HG03469 (cell line): Measurements from ENCODE around the gene CNTNAP3B.
"Not testable (repeated sequence)": the region's sequence is repeated elsewhere in the genome, so short reads cannot be mapped to it uniquely, and the experiment has no call there.

Experiments
- ATAC-seq: cut with Tn5 transposase; IDR thresholded peaks from one replicate; pipeline ENCODE4 v1.9.1; 2021; ENCODE audit warnings: mild to moderate bottlenecking, moderate library complexity, moderate number of reproducible peaks; ENCODE audit not compliant: unreplicated experiment

The CNTNAP3B gene

GRCh38 chr9:42129073-42129729 lies at the start of gene CNTNAP3B:
CNTNAP3B (minus strand) TSS chr9:42129426; CDS start chr9:42129094, 332 bp downstream.
- not testable (repeated sequence) for ATAC-seq

DNA sequence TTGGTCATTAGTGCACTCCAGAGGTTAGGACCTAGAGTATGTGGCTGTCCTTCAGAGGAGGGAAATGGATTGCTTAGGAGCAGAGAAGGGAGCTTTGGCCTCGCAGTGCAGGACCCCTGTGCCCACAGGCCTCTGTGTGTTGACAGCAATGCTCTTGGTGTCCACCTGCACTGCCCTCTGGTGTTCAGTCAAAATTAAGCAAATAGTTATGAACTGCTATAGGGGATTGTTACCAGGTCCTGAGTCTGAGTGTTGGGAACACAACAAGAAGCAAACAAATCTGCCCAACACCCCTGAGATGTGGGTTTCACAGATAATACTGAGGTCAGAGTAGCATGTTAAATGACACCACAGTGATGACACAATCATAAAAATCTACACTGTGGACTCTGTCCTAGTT lies 31.1 kb upstream of the CNTNAP3B start:
- not testable (repeated sequence) for ATAC-seq

DNA sequence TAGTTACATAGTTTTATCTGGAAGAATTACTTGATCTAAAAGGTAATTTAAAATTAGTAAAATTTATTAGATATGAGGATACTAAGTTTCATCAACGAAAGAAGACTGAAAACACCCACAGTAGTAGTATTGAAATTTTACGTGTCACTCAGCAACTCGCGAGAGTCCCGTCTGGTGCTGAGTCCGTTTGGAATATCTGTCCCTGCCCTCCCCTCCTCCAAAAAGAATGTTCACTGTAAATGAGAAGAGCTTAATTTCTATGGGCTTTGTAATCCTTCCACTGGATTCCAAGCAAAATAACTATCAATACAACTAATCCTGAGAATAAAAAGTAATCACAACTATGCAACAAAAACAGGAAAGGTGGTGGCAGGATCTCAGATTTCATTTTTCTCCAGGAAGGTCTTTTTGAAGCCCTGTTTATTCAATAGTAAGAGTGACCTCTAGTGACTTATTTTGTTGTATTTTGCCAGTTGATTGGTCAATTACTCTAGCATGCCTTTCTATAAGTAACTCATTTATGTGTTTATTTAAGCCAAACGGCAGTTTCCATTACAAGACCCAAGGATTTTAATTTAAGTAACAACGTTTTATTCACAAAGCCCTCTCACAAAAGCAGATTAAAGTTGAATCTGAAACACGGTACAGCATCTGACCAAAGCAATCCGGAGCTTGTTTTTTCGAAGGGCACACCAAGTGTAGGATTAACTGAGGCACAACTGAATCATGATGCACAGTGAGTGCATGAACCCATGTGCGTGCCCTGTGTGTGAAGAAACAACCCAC lies 2.0 kb downstream of the CNTNAP3B start:
- not testable (repeated sequence) for ATAC-seq

DNA sequence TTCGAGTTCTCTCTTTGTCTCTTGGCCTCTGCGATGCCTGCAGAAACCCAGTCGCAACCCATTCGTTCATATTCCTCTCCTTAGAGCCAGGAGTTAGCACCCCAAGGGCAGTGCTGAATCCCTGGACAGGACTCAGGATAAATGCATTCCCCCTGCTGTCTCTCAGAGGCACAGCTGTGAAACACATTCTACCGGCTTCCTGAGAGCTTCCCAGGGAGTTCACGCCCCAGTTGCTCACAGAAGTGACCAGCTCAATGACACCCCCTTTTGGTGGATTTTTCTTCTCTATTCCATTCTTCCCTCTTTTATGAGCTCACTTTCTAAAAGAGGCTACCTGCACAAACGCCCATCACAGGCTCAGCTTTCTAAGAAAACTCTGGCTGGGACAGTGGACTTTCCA lies 8.2 kb downstream of the CNTNAP3B start:
- not testable (repeated sequence) for ATAC-seq

DNA sequence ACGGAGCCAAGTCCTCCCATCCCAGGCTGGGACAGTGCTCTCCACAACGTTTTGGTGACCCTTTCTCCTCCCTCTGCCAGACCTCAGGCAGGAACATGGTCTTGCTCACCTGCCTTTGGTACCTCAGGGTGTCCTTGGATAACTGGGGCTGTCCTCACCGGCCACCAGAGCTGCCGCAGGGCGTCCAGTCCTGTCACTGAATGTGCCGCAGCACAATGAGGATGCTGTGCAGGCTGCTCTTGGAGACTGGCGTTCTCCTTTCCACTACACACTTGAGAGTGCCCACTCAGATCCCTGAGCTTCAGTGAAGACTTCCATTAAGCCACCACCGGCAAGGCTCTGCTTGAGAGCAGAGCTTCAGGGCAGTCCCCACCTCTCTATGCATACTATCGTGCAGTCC lies 33.3 kb downstream of the CNTNAP3B start:
- ATAC-seq: not testable (repeated sequence)

DNA sequence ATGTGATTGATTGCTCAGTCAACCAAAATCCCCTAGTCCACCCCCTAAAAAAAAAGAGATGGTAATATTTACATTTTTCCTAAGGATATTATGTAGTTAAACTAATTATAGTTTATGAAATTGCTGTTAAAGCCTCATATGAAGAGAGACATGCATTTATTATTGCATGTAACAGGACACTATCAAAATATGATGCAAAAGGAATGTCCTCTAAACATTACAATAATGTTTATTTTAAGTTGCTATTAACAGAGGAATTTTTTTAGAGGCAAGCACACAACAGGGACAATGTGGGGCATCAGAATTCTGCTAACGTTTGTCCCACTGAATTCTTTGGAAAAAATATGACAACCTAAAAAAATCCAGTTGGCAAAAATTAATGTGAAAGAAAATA lies 44.7 kb downstream of the CNTNAP3B start:
- not testable (repeated sequence) for ATAC-seq

DNA sequence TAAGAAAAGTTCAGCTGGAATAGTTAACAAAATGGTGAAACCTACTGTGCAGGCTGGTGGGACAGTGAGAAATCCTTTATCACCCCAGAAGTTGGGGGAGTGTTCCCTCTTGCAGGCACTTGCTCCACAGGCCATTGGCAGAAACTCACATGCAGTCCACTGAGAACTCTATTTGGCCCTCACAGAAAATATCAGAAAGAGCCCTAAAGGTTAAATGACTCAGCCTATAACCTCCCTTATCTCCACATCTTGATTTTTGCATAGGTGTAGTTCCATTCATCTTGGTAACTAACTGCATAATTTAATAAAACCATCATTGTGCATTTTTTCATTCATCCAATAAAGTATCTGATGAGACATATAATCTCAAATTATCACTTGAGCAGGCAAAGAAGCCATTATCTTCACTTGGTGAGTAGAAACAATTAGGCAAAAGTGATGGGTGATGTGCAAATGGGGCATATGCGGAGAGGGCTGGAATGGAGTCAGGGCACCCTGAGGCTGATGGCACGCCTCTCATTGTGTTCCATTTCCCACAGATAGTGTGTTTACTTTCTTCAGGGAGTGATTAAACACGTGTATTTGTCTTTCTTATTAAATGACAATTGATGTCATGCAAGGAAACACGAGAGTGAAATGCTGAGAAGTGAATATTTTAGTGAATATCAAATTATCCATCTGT lies 45.2 kb downstream of the CNTNAP3B start:
- ATAC-seq: not testable (repeated sequence)

DNA sequence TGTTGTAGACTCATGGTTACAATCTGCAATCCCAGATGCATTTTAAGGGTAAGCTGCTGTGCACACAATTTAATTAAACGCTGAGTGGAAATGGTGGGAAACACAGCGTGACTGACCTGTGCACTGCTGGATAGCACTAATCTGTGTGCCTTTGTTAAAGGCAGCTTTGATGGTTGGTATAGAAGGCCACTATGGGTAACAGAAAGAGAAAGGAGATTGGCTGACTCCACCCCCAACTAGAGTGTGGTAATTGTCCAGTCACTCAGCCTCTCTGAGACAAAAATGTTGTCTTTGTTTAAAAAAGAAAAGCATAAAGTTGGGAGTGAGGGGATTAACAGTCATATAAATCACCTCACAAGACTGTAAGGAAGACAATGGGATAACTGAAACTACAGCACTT lies 48.9 kb downstream of the CNTNAP3B start:
- ATAC-seq: not testable (repeated sequence)

DNA sequence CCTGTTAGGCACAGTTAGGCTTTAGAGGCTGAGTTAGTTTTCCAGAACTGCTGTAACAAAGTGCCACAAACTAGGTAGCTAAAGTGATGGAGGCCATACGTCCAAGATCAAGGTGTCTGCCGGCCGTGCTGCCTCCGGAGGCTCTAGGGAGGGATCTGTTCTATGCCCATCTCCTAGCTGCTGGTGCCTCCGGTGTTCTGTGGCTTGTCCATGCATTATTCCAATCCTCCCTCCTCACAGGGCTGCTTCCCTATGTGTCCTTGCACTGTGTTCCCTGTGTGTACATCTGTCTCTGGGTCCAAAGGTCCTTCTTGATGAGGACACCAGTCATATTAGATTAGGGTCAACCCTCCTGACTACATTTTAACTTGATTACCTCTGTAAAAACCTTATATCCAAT lies 54.4 kb downstream of the CNTNAP3B start:
- ATAC-seq: not testable (repeated sequence)

GRCh38 chr9:42071026-42071425 lies 58.2 kb downstream of the CNTNAP3B start:
- not testable (repeated sequence) for ATAC-seq

GRCh38 chr9:42070035-42070799 lies 59.0 kb downstream of the CNTNAP3B start:
- not testable (repeated sequence) for ATAC-seq

GRCh38 chr9:42053874-42054273 lies 75.4 kb downstream of the CNTNAP3B start:
- ATAC-seq: not testable (repeated sequence)

DNA sequence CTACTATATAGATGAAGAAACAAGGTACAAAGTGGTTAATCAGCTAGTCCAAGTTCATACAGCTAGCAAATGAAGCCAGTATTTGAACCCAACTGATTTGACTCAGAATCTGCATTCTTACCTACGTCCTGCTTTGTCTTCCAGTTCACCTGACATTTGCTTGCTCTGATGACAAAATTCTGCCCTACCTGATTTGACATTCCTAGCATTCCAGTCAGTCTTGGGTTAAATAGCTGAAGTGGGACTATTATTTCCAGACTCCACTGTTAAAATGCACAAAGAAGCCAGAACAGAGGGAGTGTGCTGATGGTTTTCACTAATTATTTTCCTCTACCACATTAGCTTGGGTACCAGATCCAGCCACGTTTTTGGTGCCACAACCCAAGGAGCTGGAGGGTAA lies 78.5 kb downstream of the CNTNAP3B start:
- ATAC-seq: not testable (repeated sequence)

DNA sequence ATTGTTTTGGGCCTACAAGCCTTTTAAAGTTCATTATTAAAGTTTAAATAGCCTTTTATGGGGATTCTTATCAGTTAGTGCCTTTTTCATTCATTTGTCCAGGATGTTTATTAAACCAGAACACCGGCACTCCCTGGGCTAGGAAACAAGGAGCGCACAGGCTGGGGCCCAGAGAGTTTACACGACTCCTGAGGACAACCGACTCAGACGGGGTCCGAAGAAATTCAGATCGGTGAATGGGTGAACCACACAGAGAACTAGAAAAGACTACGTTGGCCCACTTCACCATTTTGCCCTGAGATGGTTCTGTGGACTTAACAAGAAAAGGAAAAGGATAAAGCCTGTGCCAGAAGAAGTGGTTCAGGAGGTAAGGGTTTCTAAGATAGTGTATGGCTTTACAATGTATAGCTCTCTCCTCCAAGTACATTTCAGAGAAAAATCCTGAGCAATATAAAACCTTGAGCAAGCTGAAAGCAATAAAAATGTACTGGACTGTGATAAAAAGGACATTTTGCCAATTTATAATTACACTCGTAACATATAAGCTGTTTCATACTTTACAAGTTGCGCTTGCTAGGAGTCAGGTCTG lies 84.7 kb downstream of the CNTNAP3B start:
- not testable (repeated sequence) for ATAC-seq

GRCh38 chr9:42033541-42033940 lies 95.7 kb downstream of the CNTNAP3B start:
- ATAC-seq: not testable (repeated sequence)

- not testable (repeated sequence) for ATAC-seq
Measured at GRCh38 chr9:42020639-42021038, 108.6 kb downstream of the CNTNAP3B start.

DNA sequence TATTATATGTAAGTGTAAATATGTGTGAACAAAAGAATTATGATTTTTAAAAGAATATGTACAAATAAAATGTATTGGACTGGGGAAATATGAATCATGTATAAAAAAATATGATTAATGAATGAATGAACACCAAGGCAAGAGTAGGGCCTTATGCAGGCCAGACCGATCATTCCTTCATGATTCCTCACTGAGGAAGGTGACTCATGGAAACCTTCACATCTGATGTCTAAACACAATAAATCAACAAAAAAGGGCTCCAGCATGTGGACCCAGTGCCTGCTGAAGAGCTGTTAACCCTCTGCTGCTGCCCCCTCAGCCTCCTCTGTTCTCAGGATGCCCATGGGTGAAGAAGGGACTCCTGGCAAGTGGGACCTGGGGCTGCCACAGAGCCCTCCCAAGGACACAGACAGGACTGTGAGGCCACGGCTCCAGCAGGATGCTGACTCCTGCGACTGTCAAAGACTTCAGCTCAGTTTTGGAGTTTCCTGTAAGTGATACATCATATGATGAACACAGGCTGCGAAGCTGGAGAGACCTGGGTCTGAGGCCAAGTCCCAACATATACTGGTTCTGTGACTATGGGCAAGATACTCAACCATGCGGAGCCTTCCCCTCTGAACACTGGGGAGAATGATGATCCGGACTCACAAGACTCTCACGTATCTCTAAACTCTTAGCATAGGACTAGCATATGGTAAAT lies 110.9 kb downstream of the CNTNAP3B start:
- ATAC-seq: not testable (repeated sequence)

- ATAC-seq: not testable (repeated sequence)
Measured at GRCh38 chr9:42014317-42014716, 114.9 kb downstream of the CNTNAP3B start.

GRCh38 chr9:41991607-41992006 lies 137.6 kb downstream of the CNTNAP3B start:
- ATAC-seq: not testable (repeated sequence)

- not testable (repeated sequence) for ATAC-seq
Measured at GRCh38 chr9:41980271-41980670, 149.0 kb downstream of the CNTNAP3B start.
